ENCODE data around the gene UBE2I.

Gene UBE2I

GRCh38 chr16:1312467-1312816, 3.0 kb downstream of the UBE2I start:
- in situ Hi-C loops (cut with HindIII; ENCODE audit: low pct_ligation_motif_present, low sequenced_read_pairs), result no loop called here
- Histone ChIP-seq H3K27me3 (replicated peaks) (no peaks in the 10 kb centered on the region), H3K36me3 (replicated peaks) (peaks cover 40% of the 10 kb centered on the region), H3K4me3 (ENCODE audit: low read depth, low read length) (no peak overlapping the region), H3K27ac (no peak overlapping the region)
- no peak for TF ChIP-seq CTCF (IDR thresholded peaks at IDR 0.05; ENCODE audit: low read depth, low read length, missing control alignments)
- no peak for DNase-seq

GRCh38 chr16:1312903-1313302, 3.5 kb downstream of the UBE2I start:
- TF ChIP-seq CTCF (IDR thresholded peaks at IDR 0.05; ENCODE audit: low read depth, low read length, missing control alignments), result no peak
- in situ Hi-C loops (cut with HindIII; ENCODE audit: low pct_ligation_motif_present, low sequenced_read_pairs), result no loop called here
- H3K4me3 ChIP-seq (ENCODE audit: low read depth, low read length), result no peak overlapping the region
- no peak overlapping the region for H3K27ac ChIP-seq
- no peak for DNase-seq
- H3K36me3 ChIP-seq (replicated peaks), result peaks cover 44% of the 10 kb centered on the region
- no peaks in the 10 kb centered on the region for H3K27me3 ChIP-seq (replicated peaks)

- Histone ChIP-seq H3K27me3 (replicated peaks) (no peaks in the 10 kb centered on the region), H3K4me3 (ENCODE audit: low read depth, low read length) (no peak overlapping the region), H3K27ac (no peak overlapping the region), H3K36me3 (replicated peaks) (peaks cover 54% of the 10 kb centered on the region)
- in situ Hi-C loops (cut with HindIII; ENCODE audit: low pct_ligation_motif_present, low sequenced_read_pairs), result no loop called here
- no peak for DNase-seq
- TF ChIP-seq CTCF (IDR thresholded peaks at IDR 0.05; ENCODE audit: low read depth, low read length, missing control alignments), result no peak
Observed at GRCh38 chr16:1313721-1314369, 4.4 kb downstream of the UBE2I start.

GRCh38 chr16:1314399-1315068, 5.1 kb downstream of the UBE2I start:
- H3K36me3 ChIP-seq (replicated peaks), result peaks cover 61% of the 10 kb centered on the region

GRCh38 chr16:1315081-1316032, 5.9 kb downstream of the UBE2I start:
- in situ Hi-C loops (cut with HindIII; ENCODE audit: low pct_ligation_motif_present, low sequenced_read_pairs), result no loop called here
- peaks cover 69% of the 10 kb centered on the region for H3K36me3 ChIP-seq (replicated peaks)
- no peak overlapping the region for H3K27ac ChIP-seq
- TF ChIP-seq CTCF (IDR thresholded peaks at IDR 0.05; ENCODE audit: low read depth, low read length, missing control alignments), result no peak
- H3K27me3 ChIP-seq (replicated peaks), result no peaks in the 10 kb centered on the region
- DNase-seq, result no peak
- no peak overlapping the region for H3K4me3 ChIP-seq (ENCODE audit: low read depth, low read length)

More at GRCh38 chr16:1314399-1315068, 5.1 kb downstream of the UBE2I start:
- H3K27ac ChIP-seq, result no peak overlapping the region
- no peak for TF ChIP-seq CTCF (IDR thresholded peaks at IDR 0.05; ENCODE audit: low read depth, low read length, missing control alignments)
- in situ Hi-C loops (cut with HindIII; ENCODE audit: low pct_ligation_motif_present, low sequenced_read_pairs), result no loop called here
- DNase-seq, result no peak
- no peaks in the 10 kb centered on the region for H3K27me3 ChIP-seq (replicated peaks)
- no peak overlapping the region for H3K4me3 ChIP-seq (ENCODE audit: low read depth, low read length)
